ENCODE data around the gene TMPRSS4.

The TMPRSS4 gene

DNA sequence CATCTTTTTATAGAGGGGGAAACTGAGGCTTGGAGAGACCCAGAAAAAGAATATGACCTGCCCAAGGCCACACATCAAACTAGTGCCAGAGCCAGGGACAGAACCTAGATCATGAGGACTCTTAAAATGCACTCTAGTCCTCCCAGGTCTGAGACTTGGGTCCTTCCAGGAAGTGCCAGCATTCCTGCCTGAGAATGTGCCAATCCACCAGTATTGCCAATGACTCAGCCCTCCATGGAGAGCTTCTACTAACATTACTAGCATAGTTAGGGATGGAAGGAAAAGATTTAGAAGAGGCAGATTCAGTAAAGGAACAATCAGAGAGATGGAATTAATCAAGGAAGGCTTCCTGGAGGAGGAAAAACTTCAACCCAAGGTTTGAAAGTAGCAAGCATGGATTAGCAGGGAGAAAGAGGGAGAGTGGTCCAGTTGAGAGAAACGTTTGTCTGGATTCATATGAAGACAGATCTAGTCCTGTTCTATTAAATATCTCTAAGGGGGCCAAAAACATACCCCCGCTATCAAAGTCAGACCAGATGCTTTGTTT is 30.0 kb downstream of the TMPRSS4 start:
- FAIRE-seq, result no peak

DNA sequence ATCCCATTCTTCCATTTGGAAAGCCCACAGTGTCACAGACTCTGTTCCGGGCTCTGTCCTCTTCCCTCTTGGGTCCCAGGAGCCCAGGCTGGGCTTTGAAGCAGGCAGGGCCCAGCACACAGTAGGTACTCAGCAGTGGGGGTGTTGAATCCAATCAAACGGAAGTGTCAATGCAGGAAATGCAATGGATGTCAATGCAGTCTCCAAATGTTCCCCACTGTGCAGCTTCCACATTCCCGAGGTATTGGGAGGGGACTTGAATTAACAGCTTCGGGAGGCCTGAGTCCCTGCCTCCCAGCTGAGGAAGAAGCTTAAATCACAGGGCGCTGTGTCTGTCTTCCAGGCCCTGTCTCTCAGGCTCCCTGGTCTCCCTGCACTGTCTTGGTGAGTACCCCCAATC is 31.6 kb downstream of the TMPRSS4 start:
- no peak for FAIRE-seq

DNA sequence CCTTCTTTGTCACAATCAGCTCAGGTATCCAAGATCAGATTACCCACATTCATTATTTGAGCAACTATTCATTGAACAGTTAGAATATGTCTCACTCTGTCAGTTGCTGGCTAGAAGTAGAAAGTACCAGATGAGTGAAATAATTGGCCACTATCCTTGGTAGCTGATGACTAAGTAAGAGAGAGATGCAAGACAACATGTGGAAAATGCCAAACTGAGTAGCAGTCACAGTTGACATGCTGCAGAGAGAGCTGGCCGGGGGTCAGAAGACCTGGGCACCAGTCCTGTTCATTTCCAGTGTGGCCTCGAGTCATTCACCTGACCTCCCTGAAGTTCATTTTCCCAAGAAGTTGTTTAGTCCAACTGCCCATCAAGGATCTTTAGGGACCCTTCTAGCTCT is 32.4 kb downstream of the TMPRSS4 start:
- no peak for FAIRE-seq

DNA sequence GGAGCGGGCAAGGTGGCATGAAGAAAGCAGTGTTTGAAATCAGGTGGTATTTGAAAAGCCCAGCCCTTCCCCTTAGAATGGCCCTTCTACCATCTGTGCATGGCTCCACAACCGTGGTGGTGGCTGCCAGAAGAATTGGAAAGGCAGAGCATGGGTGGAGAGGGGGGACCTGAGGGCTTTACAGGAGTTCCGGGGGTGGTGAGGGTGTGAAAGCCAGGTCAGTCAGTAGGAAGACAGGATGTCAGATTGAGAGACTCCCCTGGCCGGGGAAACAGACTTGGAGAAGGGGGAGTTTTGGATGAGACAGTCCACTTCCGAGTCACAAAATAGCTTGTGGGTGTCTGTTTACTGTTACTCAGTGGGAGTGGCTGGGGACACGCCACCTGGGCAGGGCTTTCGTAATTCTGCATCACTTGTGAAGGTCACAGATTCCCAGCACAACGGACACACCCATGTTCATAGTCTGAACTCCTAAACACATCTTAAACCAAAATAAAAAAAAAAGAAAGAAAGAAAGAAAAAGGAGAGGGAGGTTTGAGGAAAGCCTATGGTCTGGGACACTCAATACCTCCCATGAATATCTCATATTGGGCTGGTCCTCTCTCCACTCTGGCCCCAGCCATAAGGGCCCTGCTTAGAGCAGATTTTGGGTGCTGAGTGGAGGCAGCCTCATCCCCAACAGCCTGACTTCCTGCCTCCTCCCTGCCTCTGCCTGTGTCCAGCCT is 34.3 kb downstream of the TMPRSS4 start:
- no peak for FAIRE-seq

DNA sequence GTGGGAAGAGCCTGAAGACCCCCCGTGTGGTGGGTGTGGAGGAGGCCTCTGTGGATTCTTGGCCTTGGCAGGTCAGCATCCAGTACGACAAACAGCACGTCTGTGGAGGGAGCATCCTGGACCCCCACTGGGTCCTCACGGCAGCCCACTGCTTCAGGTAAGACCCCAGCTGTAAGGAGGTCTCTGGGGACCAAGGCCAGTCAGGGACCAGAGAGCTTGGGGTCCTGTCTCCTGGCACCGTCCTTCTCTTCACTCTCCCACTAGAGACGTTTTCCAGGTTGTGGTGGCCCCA is 34.8 kb downstream of the TMPRSS4 start:
- FAIRE-seq, result no peak

DNA sequence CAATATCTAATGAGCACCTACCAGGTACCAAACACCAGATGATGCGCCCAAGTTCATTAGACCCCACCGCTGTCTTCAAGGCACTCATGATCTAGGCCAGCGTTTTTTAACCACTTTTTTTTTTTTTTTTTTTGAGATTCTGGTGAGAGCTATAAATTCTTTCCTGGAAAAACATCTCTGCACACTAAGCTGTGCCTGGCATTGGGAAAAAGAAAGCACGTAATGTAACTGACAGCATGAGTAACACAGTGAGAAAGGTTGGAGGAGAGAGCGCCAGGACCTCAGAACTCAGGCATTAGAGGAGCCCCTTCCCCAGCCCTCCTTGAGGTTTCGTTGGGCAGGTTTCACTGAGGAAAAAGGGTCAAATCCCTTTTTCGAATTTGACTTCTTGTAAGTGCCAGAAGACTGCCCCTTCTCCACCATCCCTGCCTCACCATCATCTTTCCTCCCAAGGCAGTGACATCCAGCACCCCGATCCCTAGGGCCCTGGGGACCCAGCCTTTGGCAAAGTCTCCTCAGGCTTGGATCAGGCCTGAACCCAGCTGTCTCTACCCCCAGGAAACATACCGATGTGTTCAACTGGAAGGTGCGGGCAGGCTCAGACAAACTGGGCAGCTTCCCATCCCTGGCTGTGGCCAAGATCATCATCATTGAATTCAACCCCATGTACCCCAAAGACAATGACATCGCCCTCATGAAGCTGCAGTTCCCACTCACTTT is 36.0 kb downstream of the TMPRSS4 start:
- no peak for FAIRE-seq

DNA sequence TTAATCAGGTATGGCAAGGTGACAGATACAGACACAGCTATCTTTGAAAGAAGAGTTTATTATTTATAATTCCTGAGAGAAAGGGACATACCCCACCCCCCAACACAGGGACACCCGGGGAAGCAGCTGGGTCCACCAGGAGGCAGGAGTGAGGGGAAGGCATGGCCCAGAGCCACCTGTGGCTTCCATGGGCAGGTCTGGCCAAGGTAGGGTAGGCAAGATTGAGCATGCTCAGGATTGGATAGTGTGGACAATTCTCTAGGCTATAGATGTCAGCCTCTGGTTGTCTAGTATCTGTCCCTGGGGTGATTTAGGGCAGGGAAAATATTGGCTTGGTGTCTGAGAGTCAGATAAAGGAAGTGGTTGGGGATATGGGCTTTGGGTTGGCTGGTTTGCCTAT is 37.4 kb downstream of the TMPRSS4 start:
- FAIRE-seq, result no peak

DNA sequence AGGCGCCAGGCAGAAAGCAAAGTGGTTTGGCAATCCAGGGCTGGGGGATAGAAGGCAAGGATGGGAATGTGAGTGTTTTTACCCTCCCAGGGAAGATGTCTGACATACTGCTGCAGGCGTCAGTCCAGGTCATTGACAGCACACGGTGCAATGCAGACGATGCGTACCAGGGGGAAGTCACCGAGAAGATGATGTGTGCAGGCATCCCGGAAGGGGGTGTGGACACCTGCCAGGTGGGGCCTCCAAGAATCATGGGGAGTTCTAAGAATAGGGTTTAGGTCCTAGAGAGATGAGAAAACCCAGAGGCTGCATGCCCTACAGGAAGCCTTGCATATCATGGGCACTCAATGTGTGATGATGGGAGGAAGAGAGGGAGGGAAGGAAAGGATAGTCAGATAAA is 38.2 kb downstream of the TMPRSS4 start:
- FAIRE-seq, result no peak

DNA sequence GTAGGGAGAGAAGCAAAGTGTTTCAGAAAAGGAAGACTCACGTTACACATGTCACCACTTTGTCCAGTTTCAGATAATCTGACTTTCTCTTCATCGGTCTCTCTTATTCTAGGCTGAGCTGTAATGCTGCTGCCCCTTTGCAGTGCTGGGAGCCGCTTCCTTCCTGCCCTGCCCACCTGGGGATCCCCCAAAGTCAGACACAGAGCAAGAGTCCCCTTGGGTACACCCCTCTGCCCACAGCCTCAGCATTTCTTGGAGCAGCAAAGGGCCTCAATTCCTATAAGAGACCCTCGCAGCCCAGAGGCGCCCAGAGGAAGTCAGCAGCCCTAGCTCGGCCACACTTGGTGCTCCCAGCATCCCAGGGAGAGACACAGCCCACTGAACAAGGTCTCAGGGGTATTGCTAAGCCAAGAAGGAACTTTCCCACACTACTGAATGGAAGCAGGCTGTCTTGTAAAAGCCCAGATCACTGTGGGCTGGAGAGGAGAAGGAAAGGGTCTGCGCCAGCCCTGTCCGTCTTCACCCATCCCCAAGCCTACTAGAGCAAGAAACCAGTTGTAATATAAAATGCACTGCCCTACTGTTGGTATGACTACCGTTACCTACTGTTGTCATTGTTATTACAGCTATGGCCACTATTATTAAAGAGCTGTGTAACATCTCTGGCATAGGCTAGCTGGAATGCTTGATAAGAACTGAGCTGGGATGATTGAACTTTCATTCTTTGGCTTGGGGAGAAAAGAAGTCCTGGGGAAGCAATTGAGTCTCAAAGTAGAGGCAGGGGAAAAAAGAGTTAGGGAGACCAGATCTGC is 41.1 kb downstream of the TMPRSS4 start:
- FAIRE-seq, result no peak

DNA sequence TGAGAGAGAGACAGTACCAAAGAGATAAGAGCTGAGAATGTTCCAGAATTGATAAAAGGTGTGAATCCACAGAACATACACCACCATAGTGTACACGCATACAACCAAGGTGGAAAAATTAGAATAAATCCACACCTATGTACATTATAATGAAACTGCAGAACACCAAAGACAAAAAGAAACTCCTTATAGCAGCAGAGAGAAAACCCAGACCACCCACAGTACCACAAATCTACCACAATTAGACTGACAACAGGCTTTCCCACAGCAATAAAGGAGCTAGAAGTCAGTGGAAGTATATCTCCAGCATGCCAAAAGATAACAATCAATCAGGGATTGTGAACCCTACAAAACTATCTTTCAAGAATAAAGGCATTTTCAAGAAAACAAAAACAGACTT is 43.9 kb downstream of the TMPRSS4 start:
- FAIRE-seq, result no peak

DNA sequence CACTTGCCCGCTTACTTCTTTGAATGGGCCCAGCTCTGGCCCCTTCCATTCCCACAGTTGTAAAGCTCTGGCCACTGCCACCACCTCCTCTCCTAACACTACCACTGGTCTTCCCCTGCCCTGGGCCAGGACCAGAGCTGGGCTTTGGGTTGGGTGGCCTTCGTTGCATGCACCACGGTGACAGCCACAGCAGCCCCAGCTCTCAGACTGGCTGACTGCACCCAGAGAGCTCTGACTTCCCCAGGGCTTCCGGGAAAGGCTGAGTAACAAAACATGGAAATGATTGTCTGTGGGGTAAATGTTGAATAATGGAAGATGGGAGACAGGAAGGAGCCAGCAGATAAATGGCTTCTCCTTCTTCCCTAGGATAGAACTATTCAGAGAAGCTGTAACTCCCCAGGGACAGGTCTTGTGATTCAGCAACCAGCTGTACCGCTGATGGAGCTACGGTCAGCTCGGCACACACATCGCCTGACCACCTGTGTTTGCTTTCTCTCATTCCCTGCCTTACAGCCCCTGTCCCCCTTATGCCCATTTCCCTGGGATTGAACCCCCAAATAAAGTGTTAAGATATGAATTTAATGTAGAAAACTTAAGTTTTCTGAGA is 48.2 kb downstream of the TMPRSS4 start:
- FAIRE-seq, result no peak

DNA sequence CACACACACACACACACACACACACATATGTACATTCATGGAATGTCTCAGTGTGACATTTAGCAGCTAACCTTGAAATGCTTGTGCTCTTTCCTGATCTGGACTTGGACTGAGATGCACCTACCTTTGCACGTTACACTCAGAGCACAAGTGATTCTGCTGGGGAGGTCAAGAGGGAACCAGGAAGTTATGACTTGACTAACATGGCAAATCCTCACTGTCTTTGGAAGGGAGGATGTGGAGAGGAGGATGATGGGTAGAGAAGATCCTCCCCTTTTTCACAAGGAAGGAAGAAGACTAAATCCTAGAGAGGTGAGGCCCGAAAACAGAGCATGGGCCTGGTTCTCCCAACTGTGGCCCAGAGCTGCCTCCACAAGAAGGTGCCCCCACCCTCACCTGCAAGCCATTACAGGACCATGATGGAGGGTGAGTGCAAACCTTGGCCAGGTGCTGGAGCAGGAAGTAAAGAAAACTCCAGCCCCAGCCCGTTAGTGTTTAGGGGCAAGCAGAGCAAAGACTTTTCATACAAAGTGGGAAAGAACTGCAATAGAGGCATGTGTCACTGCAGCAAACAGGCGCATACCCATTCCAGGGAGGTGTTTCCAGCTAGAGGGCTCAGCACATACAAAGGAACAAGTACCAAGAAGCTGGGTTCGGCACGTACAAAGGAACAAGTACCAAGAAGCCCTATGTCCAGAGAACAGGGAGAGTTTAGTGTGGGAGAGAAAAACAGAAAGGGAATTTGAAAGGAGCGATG is 49.4 kb downstream of the TMPRSS4 start:
- FAIRE-seq, result no peak

DNA sequence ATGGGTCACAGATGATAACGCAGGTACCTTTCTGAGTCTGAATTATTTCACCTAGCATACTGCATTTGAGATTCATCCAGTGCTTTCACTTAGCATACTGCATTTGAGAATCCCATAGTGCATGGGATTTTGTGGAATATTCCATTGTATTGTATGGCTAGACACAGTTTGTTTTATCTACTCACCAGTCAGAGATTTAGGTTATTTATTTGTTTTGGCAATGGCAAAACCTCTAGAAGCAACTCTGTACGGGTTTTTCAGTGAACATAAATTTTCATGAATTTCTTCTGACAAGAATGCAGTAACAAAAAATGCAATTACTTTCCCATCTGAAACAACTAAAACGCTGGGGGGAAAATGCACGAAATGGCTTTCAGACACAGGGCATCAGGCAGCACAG is 51.4 kb downstream of the TMPRSS4 start:
- FAIRE-seq, result no peak

DNA sequence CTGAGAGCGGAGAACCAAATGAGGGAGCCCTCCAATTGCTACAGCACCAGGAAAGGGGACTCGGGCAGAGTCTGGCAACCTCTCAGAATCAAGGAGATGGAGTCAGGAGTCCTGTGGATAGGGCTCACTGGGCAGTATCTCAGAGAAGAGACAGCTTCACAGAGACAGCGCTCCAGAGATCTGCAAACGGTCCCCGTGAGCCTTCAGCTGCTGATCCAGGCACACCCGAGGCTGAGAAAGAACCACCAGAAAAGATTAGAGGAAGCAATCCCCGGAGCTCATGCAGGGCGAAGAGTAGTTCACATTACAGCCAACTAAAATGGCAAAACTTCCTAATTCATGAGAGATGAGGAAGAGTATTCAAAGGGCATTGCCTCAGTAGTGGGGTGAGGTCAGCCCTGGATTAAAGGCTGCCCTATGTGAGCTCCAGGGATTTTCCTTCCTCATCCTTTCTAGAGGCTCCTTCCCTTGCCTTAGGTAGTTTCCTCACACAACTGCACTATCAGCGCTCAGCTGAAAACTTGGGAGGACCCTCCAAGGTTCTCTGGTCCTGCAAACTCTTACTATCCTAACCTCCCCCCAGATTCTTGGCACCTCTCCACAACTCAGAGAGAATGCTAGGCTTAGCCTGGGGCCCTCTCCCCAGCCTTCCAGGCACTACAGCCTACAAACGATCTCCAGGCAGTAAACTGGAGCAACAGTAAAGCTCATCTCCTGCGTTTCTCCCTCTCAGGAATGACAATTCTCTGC is 52.0 kb downstream of the TMPRSS4 start:
- FAIRE-seq, result no peak

DNA sequence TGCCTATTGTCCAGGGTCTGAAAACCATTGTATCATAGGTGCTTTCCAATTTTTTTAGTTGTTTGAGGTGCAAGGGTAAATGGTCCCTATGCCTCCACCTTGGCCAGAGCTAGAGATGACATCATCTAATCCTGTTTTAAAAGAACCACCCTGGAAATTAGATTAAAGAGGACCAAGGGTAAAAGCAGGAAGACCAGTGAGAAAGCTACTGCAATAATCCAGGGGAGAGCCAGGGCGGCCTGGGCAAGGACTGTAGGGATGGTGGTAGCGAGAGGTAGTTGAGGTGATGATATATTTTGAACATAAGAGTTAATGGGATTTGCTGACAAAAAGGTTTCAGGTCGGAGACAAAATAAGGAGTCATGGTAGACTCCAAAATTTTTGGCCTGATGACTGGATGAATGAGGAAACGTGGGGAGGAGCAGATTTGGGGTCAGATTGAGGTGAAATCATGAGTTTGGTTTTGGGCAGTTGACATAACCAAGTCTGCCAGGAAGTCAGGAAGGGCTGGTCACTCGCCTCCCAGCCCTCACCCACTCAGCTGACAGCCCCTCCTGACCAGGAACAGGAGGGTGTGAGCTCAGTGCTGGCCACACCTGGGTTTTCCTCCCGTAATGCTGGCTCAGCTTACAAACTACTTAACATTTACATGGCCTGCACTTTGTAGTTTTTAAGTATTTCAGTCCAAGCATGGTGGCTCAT is 52.7 kb downstream of the TMPRSS4 start:
- no peak for FAIRE-seq

DNA sequence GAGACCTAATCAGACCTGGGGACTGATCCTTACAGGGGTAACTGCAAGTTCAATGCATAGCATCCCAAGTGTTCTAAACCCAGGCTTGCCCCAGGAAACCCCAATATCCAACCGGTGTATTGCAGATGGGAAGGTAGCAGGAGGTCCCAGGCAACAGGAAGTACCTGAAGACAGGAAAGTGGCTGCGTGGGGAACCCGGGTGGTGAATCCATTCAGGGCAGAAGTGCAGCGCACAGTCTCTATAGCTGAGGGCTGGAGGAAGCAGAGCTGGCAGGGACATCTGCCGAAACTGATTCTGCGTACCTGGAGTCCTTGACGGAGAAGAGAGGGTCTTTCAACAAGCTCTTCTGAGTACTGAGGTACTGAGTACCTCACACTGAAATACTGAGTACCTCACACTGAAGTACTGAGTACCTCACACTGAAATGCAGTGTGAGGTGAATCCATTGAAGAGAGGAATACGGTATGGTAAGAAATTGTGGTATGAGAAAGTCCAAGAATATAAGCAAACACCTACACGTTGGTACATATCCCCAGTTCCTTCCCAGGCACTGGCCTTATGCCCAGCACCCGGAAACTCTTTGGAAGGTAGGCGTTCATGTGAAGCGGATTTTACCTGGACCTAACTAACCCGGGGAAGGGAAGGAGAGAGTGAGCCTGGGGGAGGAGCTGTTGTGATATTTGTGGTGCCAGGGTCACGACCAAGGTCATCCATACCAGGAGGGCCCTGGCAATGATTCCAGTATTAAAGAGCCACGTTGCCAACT is 55.7 kb downstream of the TMPRSS4 start:
- FAIRE-seq, result no peak

DNA sequence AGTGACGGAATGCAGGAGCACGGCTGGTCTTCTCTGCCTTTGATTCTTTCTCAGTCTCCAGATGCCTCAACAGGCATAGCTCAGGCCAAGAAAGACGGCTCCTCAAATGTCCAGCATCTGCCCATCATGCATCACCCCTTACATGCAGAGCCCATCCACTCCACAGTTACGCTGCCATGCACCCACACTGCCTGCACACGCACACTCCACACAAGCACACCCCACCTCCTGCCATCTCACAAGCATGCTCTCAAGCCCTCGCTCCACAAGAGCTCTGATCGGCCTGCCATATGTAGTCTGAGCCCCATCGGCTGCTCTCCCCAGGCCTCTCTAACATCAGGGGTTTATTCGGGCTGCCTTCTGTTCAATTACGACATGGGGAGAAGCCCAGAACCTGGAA is 56.9 kb downstream of the TMPRSS4 start:
- no peak for FAIRE-seq

DNA sequence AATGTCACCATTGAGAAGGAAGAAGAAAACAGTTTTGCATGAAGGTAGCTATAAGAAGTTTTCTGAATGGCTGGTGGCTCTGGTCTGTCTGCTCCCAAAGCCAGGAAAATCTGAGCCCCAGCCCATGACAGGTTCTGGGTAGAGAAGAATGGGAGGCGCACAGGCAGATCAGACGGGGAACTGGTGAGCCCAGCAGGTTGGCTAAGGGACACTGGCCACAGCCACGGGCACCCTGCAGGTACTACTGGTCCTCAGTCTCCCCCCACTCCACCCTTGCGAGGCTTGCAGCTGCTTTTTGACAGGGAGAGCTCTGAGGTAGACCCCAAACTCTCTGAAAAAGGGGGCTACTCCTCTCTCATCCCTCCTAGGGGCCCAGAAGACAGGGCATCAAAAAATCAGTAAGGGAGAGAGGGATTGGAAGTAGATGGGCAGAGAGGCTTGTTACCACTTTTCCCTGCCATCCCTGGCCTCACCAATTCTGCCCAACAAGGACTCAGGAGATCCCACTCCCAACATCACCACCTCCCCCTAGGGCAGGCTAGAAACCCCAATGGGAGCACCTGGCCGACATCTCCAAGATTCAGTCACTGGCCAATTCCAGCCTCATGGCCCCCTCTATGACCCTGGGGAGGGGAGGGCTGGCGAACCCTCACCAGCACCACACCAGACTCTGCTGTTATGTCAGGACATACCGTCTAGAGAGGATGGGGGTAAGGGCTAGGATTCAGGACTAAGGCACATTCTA is 58.3 kb downstream of the TMPRSS4 start:
- no peak for FAIRE-seq

DNA sequence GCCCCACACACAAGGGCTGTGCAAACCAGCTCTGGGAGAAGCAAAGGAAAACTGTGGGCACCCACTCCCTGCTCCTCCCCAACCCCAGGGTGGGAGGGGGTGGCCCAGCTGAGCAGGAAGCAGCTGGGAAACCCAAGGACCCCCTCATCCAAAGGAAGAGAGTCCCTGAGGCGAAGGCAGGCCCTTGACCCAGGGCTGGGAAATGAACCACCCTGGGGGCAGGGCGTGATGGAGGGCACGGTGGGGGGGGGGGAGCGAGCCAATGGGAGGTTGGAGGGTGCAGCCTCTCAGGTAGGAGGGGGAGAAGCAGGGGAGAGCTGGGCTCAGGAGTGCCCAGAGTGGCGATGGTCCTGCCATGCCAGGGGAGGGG is 58.9 kb downstream of the TMPRSS4 start:
- no peak for FAIRE-seq

DNA sequence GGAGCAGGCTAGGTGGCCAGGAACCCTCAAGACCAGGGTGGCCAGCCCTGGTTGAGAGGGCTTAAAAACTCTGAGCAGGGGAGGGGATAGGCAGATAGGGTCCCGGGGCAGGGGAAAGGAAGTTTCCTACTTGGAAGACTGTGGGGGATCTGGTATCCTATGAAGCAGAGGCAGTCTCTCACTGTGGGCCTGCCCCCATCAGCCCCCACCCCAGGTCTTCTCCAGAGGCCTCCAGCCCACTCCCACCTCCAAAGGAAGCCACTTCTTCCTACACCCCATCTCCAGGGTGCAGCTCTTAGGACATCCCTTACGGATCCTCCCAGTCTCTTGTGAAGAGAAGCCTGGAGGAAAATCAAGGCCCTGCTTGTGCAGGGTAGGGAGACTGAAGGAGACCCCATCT is 59.5 kb downstream of the TMPRSS4 start:
- FAIRE-seq, result no peak
